Medulla oblongata (tissue), 1 donor: ENCODE measurements around the gene CAMSAP1.

Experiments used
- DNase-seq: peaks from one replicate; pipeline ENCODE4 v3.0.0-alpha.2; 2015; ENCODE audit errors: extremely low spot score

Gene CAMSAP1

DNA sequence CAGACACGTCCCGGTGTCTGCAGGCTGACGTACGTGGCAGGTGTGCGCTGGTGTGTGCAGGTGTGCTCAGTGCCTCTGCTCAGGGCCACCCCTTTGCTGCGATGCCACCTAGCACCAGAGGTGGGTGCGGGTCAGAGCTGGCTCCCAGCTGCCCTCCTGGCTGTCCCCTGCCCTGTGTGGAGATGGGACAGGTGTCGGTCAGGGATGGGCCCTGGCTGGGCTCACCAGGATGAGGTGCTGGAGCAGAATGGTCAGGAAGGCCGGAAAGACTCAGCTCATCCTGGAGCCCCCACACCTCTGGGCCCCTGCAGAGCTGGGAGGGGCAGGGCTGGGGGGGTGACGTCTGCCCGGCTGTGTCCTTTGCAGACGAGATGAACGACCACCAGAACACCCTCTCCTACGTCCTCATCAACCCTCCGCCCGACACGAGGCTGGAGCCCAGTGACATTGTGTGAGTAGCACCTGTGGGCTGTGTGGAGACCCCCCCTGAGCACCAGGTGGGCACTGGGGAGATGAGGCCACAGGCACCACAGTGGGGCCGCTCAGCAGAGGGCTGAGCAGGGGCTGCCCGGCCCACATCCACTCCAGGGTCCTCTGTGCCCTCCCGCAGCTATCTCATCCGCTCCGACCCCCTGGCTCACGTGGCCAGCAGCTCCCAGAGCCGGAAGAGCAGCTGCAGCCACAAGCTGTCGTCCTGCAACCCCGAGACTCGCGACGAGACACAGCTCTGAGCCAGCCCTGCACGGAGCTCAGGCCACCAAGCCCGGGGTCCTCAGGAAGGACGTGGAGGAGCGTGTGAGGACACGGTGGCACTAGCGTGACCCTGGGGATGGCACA, 115.7 kb downstream of the CAMSAP1 start:
- no peak for DNase-seq

GRCh38 chr9:135790850-135791249, 116.5 kb downstream of the CAMSAP1 start:
- DNase-seq: no peak

GRCh38 chr9:135790356-135790755, 117.0 kb downstream of the CAMSAP1 start:
- no peak for DNase-seq

DNA sequence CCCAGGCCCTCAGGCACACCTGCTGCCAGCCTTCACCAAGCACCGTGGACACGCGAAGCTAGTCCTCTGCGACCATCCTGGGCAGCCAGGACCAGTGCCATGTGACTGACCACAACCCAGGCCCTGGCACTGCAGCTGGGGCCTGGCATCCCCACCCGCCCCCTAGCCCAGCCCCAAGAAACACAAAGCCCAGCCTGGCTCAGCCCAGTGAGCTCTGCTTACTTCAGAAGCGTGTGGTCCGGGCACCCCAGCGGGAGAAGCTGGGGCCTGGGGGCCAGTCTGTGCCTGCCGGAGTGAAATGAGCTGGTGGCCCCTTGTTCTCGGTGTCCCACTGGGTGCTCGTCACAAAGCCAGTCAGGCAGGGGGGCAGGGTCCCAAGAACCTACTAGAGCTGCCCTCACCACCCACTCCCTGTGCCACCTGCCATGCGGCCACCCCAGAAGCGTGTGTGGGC, 117.5 kb downstream of the CAMSAP1 start:
- DNase-seq: no peak

DNA sequence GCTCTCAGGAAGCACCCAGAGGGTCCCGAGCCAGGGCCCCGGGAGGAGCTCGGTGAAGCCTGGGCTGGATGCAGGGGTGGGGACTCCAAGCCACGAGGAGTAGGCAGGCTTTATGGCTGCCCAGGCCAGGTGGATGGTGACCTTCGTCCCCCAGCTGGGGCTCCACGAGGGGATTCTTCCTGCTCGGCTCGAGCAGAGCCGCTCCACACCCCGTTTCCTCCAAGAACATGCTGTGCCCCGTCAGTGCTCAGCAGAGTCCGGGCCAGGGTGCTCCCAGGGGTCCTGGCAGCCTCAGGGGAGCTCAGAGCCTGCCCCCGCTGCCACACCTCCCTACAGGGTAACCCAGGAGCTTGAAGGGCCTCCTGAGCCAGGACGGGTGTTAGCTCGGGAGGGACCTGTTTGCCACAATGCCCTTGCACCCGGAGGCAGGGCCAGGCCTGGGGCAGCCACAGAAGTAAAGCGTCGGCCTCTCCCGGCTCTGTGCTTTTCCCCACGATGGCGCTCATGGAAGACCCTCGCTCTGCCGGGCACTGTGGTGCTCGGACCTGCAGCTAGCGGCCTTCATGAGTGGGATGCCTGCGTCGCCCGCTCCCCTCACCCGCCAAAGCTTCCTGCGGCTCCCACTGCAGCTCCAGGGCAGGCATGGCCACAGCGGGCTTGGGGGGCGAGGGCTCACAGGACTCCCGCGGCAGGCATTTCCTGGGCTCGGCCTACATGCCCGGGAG, 118.6 kb downstream of the CAMSAP1 start:
- no peak for DNase-seq

DNA sequence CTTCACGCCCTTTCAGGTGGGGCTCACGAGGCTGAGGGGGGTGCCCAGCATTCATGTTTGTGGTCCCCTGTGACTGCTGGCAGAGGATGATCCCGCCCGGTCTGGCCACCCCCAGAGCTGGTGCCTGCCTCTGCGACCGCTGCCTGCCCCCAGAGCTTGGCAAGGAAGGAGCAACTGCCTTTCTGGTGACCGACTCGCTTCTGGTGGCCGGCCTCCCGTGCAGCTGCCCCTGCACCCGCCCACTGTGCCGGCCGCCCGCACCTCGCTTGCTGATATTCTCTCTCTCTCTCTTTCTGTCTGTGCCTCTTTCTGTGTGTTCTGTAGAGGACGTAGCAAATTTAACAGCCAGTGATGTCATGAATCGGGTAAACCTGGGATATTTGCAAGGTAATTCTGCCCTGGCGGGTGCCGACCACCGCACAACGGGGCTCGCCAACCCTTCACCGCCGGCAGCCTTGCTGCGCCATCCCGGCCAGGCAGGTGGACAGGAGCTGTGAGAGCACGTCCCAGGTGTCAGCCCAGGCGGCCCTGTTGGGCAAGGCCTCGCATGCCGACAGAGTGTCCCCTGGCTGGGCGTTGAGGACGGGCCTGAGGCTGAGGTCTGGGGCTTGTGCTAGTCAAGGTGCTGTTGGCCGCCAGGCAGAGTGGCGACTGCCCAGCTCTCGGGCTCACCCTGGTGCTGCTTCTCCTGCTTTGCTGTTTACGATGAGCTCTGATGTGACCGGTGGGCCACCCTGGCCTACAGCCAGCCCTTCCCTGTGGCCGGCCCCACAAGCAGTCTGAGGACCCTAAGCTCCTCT, 119.4 kb downstream of the CAMSAP1 start:
- DNase-seq: no peak

DNA sequence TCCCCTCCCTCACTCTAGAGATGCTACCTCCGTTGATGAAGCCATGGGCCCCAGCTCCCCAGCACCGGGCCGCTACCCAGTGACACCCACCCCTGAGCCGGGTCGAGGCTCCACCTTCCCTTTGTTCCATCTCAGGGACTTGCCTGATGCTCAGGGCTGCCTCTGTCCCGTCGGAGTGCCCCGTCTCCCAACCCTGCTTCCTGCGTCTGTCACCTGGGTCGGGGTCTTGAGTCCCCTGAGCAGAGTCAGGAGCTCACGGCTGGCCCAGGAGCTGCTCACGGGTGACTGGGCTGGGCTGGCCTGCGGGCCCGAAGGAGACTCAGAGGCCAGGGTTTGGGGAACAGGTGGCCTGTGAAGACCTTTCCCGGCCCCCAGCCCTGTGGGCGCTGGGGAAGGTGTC, 120.0 kb downstream of the CAMSAP1 start:
- no peak for DNase-seq

- no peak for DNase-seq
These were observed 121.1 kb downstream of the CAMSAP1 start for GRCh38 chr9:135786146-135786690.

GRCh38 chr9:135785013-135785575, 122.3 kb downstream of the CAMSAP1 start:
- no peak for DNase-seq

- no peak for DNase-seq
These were observed 123.7 kb downstream of the CAMSAP1 start for GRCh38 chr9:135783540-135784245.

- DNase-seq: no peak
These were observed 124.4 kb downstream of the CAMSAP1 start for GRCh38 chr9:135782946-135783345.

GRCh38 chr9:135780626-135781025, 126.7 kb downstream of the CAMSAP1 start:
- DNase-seq: no peak

DNA sequence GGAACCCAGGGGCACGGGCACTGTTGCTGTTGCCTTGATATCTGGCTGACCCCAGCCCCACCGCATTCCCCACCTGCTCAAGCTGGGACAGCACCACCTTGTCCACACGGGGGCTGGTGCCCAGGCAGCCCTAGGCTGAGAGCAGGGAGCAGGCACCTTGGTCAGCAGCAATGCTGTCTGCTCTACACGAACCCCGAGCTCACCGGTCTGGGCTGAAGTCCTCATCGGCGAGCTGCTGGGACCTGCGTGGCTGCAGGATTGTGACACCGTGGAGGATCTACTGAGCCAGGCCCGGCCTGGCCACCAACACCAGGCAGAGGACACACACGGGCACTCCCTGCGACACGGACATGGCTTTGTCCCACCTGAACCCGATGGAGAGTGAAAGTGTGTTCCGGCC, 127.3 kb downstream of the CAMSAP1 start:
- DNase-seq: no peak

- DNase-seq: no peak
These were observed 127.8 kb downstream of the CAMSAP1 start for GRCh38 chr9:135779571-135779970.

DNA sequence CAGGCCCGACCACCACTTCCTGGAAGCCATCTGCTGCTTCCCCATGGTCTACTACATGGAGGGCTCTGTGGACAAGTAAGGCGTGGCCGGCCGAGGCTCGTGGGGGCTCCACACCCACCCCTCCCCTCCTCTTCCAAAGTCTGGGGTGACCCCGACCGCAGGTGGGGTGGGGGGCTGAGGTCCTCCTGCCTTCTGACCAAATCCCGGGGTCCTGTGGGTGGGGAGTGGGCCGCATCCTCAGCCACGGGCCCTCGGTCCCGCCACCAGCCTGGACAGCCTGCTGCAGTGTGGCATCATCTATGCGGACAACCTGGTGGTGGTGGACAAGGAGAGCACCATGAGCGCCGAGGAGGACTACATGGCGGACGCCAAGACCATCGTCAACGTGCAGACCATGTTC, 128.9 kb downstream of the CAMSAP1 start:
- no peak for DNase-seq

- DNase-seq: no peak
These were observed 129.6 kb downstream of the CAMSAP1 start for GRCh38 chr9:135777623-135778177.

GRCh38 chr9:135776893-135777622, 130.3 kb downstream of the CAMSAP1 start:
- DNase-seq: no peak

DNA sequence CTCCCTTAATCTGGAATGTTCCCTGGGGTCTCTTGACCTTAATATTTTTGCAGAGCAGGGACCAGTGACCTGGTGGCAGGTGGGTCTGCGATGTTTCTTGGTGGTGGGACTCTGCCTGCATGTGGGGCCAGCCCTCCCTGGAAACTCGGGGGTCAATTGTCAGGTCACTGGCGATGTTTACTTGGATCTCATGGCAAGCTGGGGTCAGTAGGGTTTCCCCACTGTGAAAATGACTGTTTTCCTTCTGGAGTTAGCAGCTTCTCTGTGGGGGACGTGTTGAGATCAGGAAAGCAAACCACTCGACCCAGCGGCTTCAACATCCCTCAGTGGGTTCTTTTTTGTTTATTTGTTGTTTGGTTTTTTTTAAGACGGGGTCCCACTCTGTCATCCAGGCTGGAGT, 131.4 kb downstream of the CAMSAP1 start:
- DNase-seq: no peak

- DNase-seq: no peak
These were observed 132.4 kb downstream of the CAMSAP1 start for GRCh38 chr9:135774794-135775525.
